Measurements from ENCODE around the gene RAD51B. TPM values are rescaled to one million over a fixed set of nuclear protein-coding genes. Genes with fewer than 3 reads are reported as not detected.

RAD51B gene
- total RNA-seq, 1 experiment from 2014 or later = 23.3 TPM

DNA sequence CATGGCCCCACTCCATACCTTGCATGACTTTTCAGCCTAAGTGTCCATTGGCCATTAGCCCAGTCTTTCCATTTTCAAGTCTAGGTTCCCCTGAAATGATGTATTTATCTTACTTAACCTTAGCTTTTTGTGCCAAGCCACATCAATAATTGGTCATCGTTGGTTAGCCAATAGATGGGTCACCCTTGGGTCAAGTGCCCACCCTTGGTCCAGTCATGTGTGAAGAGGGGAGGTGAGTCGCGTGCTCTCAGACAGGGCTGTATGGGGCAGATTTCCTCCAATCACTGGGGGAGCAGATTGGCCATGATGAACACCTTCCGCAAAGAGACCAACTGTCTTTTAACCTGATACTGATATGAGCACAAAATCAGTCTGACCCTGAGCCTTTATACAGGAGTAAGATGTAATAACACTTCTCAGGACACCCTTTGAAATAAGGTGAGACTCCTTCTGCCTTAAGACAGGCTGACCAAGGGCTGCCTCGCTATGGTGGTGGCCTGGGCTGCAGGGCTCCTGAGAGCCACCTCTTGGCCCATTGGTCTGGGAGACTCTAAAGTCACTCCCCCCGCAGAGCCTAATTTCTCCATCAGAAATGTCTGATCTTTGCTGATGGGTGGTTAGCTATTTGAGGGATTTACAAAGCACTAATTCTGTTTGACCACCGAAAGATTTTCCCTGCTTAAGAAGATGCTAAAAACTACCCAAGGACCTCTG, 830.1 kb downstream of the RAD51B start:
- DNase-seq (ENCODE audit: low spot score) = no peak
- ChIA-PET POLR2A (ENCODE audit: low non-redundant PET) (no interaction called here), CTCF (interaction anchor here (0.6 kb wide), 1 partner anchor 116 kb away, joined by 3 read pairs; no protein-coding TSS in a partner anchor)
- H3K36me3 ChIP-seq (ENCODE audit: insufficient read depth, low read length, poor library complexity, severe bottlenecking) = no peaks in the 10 kb centered on the region
- H3K27me3 ChIP-seq (replicated peaks; ENCODE audit: insufficient read depth, low read depth, low read length, poor library complexity) = no peaks in the 10 kb centered on the region
- no peak for TF ChIP-seq EZH2 (IDR thresholded peaks at IDR 0.05; ENCODE audit: borderline replicate concordance, low read depth, low read length, poor library complexity, severe bottlenecking)
- TF ChIP-seq, protein P1, sequence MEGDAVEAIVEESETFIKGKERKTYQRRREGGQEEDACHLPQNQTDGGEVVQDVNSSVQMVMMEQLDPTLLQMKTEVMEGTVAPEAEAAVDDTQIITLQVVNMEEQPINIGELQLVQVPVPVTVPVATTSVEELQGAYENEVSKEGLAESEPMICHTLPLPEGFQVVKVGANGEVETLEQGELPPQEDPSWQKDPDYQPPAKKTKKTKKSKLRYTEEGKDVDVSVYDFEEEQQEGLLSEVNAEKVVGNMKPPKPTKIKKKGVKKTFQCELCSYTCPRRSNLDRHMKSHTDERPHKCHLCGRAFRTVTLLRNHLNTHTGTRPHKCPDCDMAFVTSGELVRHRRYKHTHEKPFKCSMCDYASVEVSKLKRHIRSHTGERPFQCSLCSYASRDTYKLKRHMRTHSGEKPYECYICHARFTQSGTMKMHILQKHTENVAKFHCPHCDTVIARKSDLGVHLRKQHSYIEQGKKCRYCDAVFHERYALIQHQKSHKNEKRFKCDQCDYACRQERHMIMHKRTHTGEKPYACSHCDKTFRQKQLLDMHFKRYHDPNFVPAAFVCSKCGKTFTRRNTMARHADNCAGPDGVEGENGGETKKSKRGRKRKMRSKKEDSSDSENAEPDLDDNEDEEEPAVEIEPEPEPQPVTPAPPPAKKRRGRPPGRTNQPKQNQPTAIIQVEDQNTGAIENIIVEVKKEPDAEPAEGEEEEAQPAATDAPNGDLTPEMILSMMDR (conservative IDR thresholded peaks at IDR 0.05; ENCODE audit: low read depth, low read length) = no peak
- no peak overlapping the region for H3K4me3 ChIP-seq (ENCODE audit: low read depth, low read length, poor library complexity, severe bottlenecking)
- H3K9me3 ChIP-seq (ENCODE audit: low read depth, low read length, poor library complexity, severe bottlenecking) = no peaks in the 10 kb centered on the region
- H3K4me1 ChIP-seq (ENCODE audit: insufficient read depth, low read length, poor library complexity, severe bottlenecking) = peaks cover 34% of the 10 kb centered on the region
- intact Hi-C loops (cut with micrococcal nuclease; ENCODE audit: unreplicated experiment) = no loop called here
- BruUV-seq (replicated peaks) = no TSS peak
- no peak overlapping the region for H3K27ac ChIP-seq (ENCODE audit: low read depth, low read length, poor library complexity, severe bottlenecking)

DNA sequence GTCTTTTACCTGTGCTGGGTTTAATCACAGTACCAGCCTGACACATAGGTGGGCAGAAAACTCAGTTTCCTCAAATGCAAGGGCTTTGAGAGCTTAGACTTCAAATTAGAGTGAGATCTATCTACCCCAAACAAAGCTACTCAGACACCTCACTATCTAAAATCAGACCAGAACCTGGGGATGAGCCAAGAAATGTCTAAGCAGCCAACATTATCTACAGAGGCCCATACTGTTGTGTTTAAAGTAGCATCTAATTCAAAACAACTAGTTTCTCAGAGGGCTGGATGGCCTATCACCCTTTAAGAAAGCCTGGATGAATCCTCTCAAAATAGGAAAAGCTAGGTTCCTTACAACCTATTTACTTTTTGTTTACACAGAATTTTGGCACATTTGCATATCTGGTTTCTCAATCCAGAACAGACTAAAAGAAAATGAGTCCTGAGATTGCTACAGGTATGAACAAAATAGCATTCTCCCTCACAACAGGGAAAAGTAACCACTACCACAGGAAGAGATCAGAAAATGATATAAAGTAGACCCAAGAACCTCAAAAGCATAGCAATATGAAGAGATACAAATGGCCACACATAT, 830.9 kb downstream of the RAD51B start:
- BruUV-seq (replicated peaks) = no TSS peak
- ChIA-PET POLR2A (ENCODE audit: low non-redundant PET) (no interaction called here), CTCF (interaction anchor here (0.6 kb wide), 1 partner anchor 115 kb away, joined by 3 read pairs; no protein-coding TSS in a partner anchor)
- no peaks in the 10 kb centered on the region for H3K9me3 ChIP-seq (ENCODE audit: low read depth, low read length, poor library complexity, severe bottlenecking)
- no peak overlapping the region for H3K27ac ChIP-seq (ENCODE audit: low read depth, low read length, poor library complexity, severe bottlenecking)
- no peaks in the 10 kb centered on the region for H3K27me3 ChIP-seq (replicated peaks; ENCODE audit: insufficient read depth, low read depth, low read length, poor library complexity)
- DNase-seq (ENCODE audit: low spot score) = no peak
- TF ChIP-seq EZH2 (IDR thresholded peaks at IDR 0.05; ENCODE audit: borderline replicate concordance, low read depth, low read length, poor library complexity, severe bottlenecking) = no peak
- TF ChIP-seq, protein P1 (conservative IDR thresholded peaks at IDR 0.05; ENCODE audit: low read depth, low read length) = no peak
- intact Hi-C loops (cut with micrococcal nuclease; ENCODE audit: unreplicated experiment) = no loop called here
- no peaks in the 10 kb centered on the region for H3K36me3 ChIP-seq (ENCODE audit: insufficient read depth, low read length, poor library complexity, severe bottlenecking)
- H3K4me1 ChIP-seq (ENCODE audit: insufficient read depth, low read length, poor library complexity, severe bottlenecking) = peaks cover 34% of the 10 kb centered on the region
- H3K4me3 ChIP-seq (ENCODE audit: low read depth, low read length, poor library complexity, severe bottlenecking) = no peak overlapping the region

DNA sequence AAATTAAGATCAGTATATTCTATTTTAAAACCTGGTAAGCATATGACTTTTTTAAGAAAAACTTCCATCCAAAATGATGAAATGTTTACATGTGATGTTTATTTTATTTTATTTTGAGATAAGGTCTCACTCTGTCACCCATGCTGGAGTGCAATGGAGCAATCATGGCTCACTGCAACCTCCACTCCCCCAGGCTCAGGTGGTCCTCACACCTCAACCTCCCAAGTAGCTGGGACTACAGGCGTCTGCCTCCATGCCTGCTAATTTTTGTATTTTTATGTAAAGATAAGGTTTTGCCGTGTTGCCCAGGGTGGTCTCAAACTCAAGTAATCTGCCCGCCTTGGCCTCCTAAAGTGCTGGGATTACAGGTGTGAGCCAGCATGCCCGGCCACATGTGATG, 831.5 kb downstream of the RAD51B start:
- no peak for DNase-seq (ENCODE audit: low spot score)
- intact Hi-C loops (cut with micrococcal nuclease; ENCODE audit: unreplicated experiment) = no loop called here
- Histone ChIP-seq H3K4me3 (ENCODE audit: low read depth, low read length, poor library complexity, severe bottlenecking) (no peak overlapping the region), H3K36me3 (ENCODE audit: insufficient read depth, low read length, poor library complexity, severe bottlenecking) (no peaks in the 10 kb centered on the region), H3K4me1 (ENCODE audit: insufficient read depth, low read length, poor library complexity, severe bottlenecking) (peaks cover 34% of the 10 kb centered on the region), H3K27ac (ENCODE audit: low read depth, low read length, poor library complexity, severe bottlenecking) (no peak overlapping the region), H3K9me3 (ENCODE audit: low read depth, low read length, poor library complexity, severe bottlenecking) (no peaks in the 10 kb centered on the region), H3K27me3 (replicated peaks; ENCODE audit: insufficient read depth, low read depth, low read length, poor library complexity) (no peaks in the 10 kb centered on the region)
- ChIA-PET CTCF (interaction anchor here (0.6 kb wide), 1 partner anchor 190 kb away, joined by 3 read pairs; no protein-coding TSS in a partner anchor), POLR2A (ENCODE audit: low non-redundant PET) (no interaction called here)
- BruUV-seq (replicated peaks) = no TSS peak
- TF ChIP-seq EZH2 (IDR thresholded peaks at IDR 0.05; ENCODE audit: borderline replicate concordance, low read depth, low read length, poor library complexity, severe bottlenecking) = no peak
- TF ChIP-seq, protein P1 (conservative IDR thresholded peaks at IDR 0.05; ENCODE audit: low read depth, low read length) = no peak

Measured in A673 (cell line).